GM23338 (cell line): ENCODE measurements around the gene VPS13A. TPM values are rescaled to one million over a fixed set of nuclear protein-coding genes. Genes with fewer than 3 reads are reported as not detected.

Source experiments
- ATAC-seq: fragments of 200-7000 bp; cut with Tn5 transposase; 3 replicates; pipeline ENCODE4 v1.9.1; 2020
- DNase-seq: peaks from one replicate; pipeline ENCODE4 v3.0.0-alpha.2; 2015; ENCODE audit warnings: low spot score
- H2AFZ ChIP-seq: fragments of 200-600 bp; sonication (generic); 2 replicates; pipeline ENCODE4 v1.8.0; 2016; ENCODE audit warnings: antibody characterized with exemption, mild to moderate bottlenecking, moderate library complexity
- H3F3A ChIP-seq: fragments of 200-600 bp; sonication (generic); replicated peaks from 2 replicates; pipeline ENCODE4 v1.8.0; 2017; ENCODE audit warnings: antibody characterized with exemption, mixed run types, low read depth
- H3K27ac ChIP-seq: fragments of 200-600 bp; sonication (generic); 2 replicates; pipeline ENCODE4 v1.6.1; 2016; ENCODE audit warnings: low read depth
- H3K27me3 ChIP-seq: fragments of 200-600 bp; sonication (generic); 2 replicates; pipeline ENCODE4 v1.8.0; 2016; ENCODE audit warnings: mild to moderate bottlenecking, mixed run types, moderate library complexity; ENCODE audit not compliant: insufficient read depth
- H3K36me3 ChIP-seq: fragments of 200-600 bp; sonication (generic); 2 replicates; pipeline ENCODE4 v1.8.0; 2016; ENCODE audit warnings: mild to moderate bottlenecking; ENCODE audit not compliant: insufficient read depth
- H3K4me1 ChIP-seq: fragments of 200-600 bp; sonication (generic); 2 replicates; pipeline ENCODE4 v1.8.0; 2016; ENCODE audit warnings: mild to moderate bottlenecking, moderate library complexity; ENCODE audit not compliant: insufficient read depth
- H3K4me2 ChIP-seq: fragments of 200-600 bp; sonication (generic); 2 replicates; pipeline ENCODE4 v1.7.1; 2017; ENCODE audit warnings: mixed run types
- H3K4me3 ChIP-seq: fragments of 200-600 bp; sonication (generic); 2 replicates; pipeline ENCODE4 v1.6.1; 2016; ENCODE audit warnings: mixed run types
- H3K79me2 ChIP-seq: fragments of 200-600 bp; sonication (generic); replicated peaks from 2 replicates; pipeline ENCODE4 v1.8.0; 2017; ENCODE audit warnings: mild to moderate bottlenecking; ENCODE audit not compliant: insufficient read depth
- H3K9me2 ChIP-seq: fragments of 200-600 bp; sonication (generic); 2 replicates; pipeline ENCODE4 v1.8.0; 2017; ENCODE audit not compliant: insufficient read depth
- H4K20me1 ChIP-seq: fragments of 200-600 bp; sonication (generic); replicated peaks from 2 replicates; pipeline ENCODE4 v1.8.0; 2017; ENCODE audit warnings: mild to moderate bottlenecking; ENCODE audit not compliant: insufficient read depth
- H3K27ac Mint-ChIP-seq: 2 replicates; pipeline ENCODE4 v1.8.0; 2020; ENCODE audit warnings: inconsistent platforms, mild to moderate bottlenecking, moderate library complexity, mixed read lengths
- H3K27me3 Mint-ChIP-seq: 3 replicates; pipeline ENCODE4 v1.8.0; 2022; ENCODE audit warnings: low read depth, mild to moderate bottlenecking, moderate library complexity, mixed read lengths, inconsistent platforms; ENCODE audit not compliant: insufficient read depth, poor library complexity
- H3K36me3 Mint-ChIP-seq: 3 replicates; pipeline ENCODE4 v1.8.0; 2021; ENCODE audit warnings: low read depth, mild to moderate bottlenecking, inconsistent platforms, moderate library complexity, mixed read lengths
- H3K4me1 Mint-ChIP-seq: 3 replicates; pipeline ENCODE4 v1.8.0; 2020; ENCODE audit warnings: mild to moderate bottlenecking, inconsistent platforms, mixed read lengths
- H3K4me3 Mint-ChIP-seq: 3 replicates; pipeline ENCODE4 v1.8.0; 2021; ENCODE audit warnings: moderate library complexity, mild to moderate bottlenecking, inconsistent platforms, mixed read lengths
- H3K9me3 Mint-ChIP-seq: 3 replicates; pipeline ENCODE4 v1.8.0; 2020; ENCODE audit warnings: moderate library complexity, mild to moderate bottlenecking, inconsistent platforms, mixed read lengths
- CREB1 ChIP-seq: fragments of 250-450 bp; sonication (Bioruptor Pico); IDR thresholded peaks from 2 replicates; pipeline ENCODE4 v1.5.0; 2020; ENCODE audit warnings: low read depth, mild to moderate bottlenecking, moderate library complexity
- EZH2 ChIP-seq: fragments of 200-600 bp; sonication (generic); IDR thresholded peaks from one replicate; pipeline ENCODE4 v1.8.0; 2017; ENCODE audit warnings: antibody characterized with exemption, mild to moderate bottlenecking, low read depth; ENCODE audit not compliant: unreplicated experiment
- EZH2phosphoT487 ChIP-seq: fragments of 200-600 bp; sonication (generic); IDR thresholded peaks from one replicate; pipeline ENCODE4 v1.8.1; 2018; ENCODE audit warnings: antibody characterized with exemption; ENCODE audit not compliant: unreplicated experiment
- JUNB ChIP-seq: IDR thresholded peaks from one replicate; pipeline ENCODE4 v1.6.1; 2016; ENCODE audit warnings: antibody characterized with exemption; ENCODE audit not compliant: unreplicated experiment
- NANOG ChIP-seq: IDR thresholded peaks from 2 replicates; pipeline ENCODE4 v1.6.1; 2016; ENCODE audit warnings: antibody characterized with exemption, borderline replicate concordance
- POLR2AphosphoS5 ChIP-seq: IDR thresholded peaks from 2 replicates; pipeline ENCODE4 v1.6.1; 2016; ENCODE audit warnings: antibody characterized with exemption, low read depth
- STAT1 ChIP-seq: IDR thresholded peaks from one replicate; pipeline ENCODE4 v1.6.1; 2016; ENCODE audit warnings: antibody characterized with exemption; ENCODE audit not compliant: unreplicated experiment
- ZNF114 ChIP-seq: fragments of 250-450 bp; sonication (Bioruptor Pico); IDR thresholded peaks from 2 replicates; pipeline ENCODE4 v1.5.0; 2020; ENCODE audit warnings: mild to moderate bottlenecking, moderate library complexity
- ZNF331 ChIP-seq: fragments of 250-450 bp; sonication (Bioruptor Pico); IDR thresholded peaks from 2 replicates; pipeline ENCODE4 v1.5.0; 2020; ENCODE audit warnings: low read depth, mild to moderate bottlenecking, moderate library complexity
- polyA plus RNA-seq: library from polyadenylated mRNA; unstranded; fragments of >200 nt; fragmentation: Nextera tagmentation; extraction: Ambion mirVana; gene quantifications from 2 replicates; pipeline ENCODE4 v1.2.1, GENCODE V29; 2016
- total RNA-seq: library from RNA; depleted of rRNA; stranded (reverse); fragments of >200 nt; shearing (Covaris generic); gene quantifications from 2 replicates; pipeline ENCODE4 v1.2.3, GENCODE V29; 2014
- TF ChIP-seq, protein P1 (sequence below), 2 experiments: fragments of 200-600 bp in 1 of 2; sonication (generic) in 1 of 2; conservative IDR thresholded peaks; 2 replicates each; pipeline versions ENCODE4 v1.5.1 to v1.6.1; 2016 to 2017; ENCODE audit warnings: antibody characterized with exemption in 2 of 2, low read depth in 2 of 2, mild to moderate bottlenecking in 2 of 2, moderate library complexity in 1 of 2
- TF ChIP-seq, protein P2 (sequence below): fragments of 250-450 bp; sonication (Bioruptor Pico); IDR thresholded peaks from 2 replicates; pipeline ENCODE4 v1.5.0; 2020; ENCODE audit warnings: mild to moderate bottlenecking, moderate library complexity
- TF ChIP-seq, protein P3 (sequence below): IDR thresholded peaks from 2 replicates; pipeline ENCODE4 v1.6.1; 2016; ENCODE audit warnings: antibody characterized with exemption
- TF ChIP-seq, protein P4 (sequence below): IDR thresholded peaks from one replicate; pipeline ENCODE4 v1.6.1; 2018; ENCODE audit warnings: antibody characterized with exemption; ENCODE audit not compliant: unreplicated experiment

VPS13A gene
- total and polyA plus RNA-seq, 2 experiments from 2014 or later = 45.9 to 68.1 TPM

DNA sequence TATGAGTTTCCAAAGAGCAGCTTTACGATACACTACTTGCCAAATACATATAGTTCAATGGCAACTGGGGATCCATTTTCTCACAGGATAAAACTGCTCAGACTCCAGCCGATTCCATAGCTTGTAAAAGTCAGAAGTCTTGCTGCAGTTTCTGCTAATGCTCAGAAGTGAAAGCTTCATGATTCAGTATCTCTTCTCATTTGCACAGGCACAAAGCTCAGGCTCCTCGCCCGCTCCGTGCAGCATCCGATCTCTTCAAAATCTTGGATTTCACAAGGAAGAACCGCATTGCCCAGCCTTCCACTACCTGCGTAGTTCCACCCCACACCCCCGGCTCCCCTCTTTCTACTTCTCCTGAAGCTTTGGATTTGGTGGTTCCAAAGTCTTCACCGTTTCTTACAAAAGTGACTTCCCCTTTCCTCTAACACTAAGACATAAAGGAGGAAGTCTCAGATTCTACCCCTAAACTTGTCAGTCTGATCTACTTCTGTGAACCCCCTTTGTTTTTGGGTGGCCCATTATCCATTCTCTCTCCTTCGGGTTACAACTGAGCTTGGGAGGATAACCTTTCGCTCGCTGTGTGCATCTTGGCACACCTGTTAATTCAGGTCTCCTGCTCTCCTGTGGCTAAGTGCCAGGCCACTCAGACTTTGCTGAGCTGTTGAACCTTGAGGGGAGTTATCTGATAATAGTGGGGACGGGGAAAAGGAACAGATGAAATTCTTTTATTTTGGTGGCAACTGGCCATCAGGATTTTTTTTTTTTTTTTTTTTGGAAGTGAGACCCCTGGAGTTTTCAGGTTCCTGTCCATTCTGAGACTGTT is 276.7 kb downstream of the VPS13A start:
- DNase-seq (no peak), ATAC-seq (no peak)
- no peaks in the 10 kb centered on the region for H4K20me1 ChIP-seq
- H3K9me2 ChIP-seq = no peaks in the 10 kb centered on the region; the same call in 1 of the 2 replicates
- no peaks in the 10 kb centered on the region for H3K79me2 ChIP-seq
- peaks cover 8% of the 10 kb centered on the region for H3K4me1 ChIP-seq
- no peak overlapping the region for H3K27ac Mint-ChIP-seq
- no peaks in the 10 kb centered on the region for H3K27me3 Mint-ChIP-seq
- no peak overlapping the region; the same call in 1 of the 2 replicates for H2AFZ ChIP-seq
- no peaks in the 10 kb centered on the region for H3F3A ChIP-seq
- H3K27ac ChIP-seq = no peak overlapping the region
- H3K36me3 ChIP-seq = no peaks in the 10 kb centered on the region
- peaks cover 8% of the 10 kb centered on the region; the same call in 2 of the 3 replicates for H3K36me3 Mint-ChIP-seq
- TF ChIP-seq ZNF114 (no peak), EZH2phosphoT487 (no peak), POLR2AphosphoS5 (no peak), CREB1 (CRISPR knock-in tag) (no peak), NANOG (no peak), EZH2 (no peak), STAT1 (no peak), JUNB (no peak), ZNF331 (CRISPR knock-in tag) (no peak)
- TF ChIP-seq, protein P1, sequence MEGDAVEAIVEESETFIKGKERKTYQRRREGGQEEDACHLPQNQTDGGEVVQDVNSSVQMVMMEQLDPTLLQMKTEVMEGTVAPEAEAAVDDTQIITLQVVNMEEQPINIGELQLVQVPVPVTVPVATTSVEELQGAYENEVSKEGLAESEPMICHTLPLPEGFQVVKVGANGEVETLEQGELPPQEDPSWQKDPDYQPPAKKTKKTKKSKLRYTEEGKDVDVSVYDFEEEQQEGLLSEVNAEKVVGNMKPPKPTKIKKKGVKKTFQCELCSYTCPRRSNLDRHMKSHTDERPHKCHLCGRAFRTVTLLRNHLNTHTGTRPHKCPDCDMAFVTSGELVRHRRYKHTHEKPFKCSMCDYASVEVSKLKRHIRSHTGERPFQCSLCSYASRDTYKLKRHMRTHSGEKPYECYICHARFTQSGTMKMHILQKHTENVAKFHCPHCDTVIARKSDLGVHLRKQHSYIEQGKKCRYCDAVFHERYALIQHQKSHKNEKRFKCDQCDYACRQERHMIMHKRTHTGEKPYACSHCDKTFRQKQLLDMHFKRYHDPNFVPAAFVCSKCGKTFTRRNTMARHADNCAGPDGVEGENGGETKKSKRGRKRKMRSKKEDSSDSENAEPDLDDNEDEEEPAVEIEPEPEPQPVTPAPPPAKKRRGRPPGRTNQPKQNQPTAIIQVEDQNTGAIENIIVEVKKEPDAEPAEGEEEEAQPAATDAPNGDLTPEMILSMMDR (conservative IDR thresholded peaks at IDR 0.05; ENCODE audit: low read depth in 2 of 2) = no peak
- TF ChIP-seq, protein P2, sequence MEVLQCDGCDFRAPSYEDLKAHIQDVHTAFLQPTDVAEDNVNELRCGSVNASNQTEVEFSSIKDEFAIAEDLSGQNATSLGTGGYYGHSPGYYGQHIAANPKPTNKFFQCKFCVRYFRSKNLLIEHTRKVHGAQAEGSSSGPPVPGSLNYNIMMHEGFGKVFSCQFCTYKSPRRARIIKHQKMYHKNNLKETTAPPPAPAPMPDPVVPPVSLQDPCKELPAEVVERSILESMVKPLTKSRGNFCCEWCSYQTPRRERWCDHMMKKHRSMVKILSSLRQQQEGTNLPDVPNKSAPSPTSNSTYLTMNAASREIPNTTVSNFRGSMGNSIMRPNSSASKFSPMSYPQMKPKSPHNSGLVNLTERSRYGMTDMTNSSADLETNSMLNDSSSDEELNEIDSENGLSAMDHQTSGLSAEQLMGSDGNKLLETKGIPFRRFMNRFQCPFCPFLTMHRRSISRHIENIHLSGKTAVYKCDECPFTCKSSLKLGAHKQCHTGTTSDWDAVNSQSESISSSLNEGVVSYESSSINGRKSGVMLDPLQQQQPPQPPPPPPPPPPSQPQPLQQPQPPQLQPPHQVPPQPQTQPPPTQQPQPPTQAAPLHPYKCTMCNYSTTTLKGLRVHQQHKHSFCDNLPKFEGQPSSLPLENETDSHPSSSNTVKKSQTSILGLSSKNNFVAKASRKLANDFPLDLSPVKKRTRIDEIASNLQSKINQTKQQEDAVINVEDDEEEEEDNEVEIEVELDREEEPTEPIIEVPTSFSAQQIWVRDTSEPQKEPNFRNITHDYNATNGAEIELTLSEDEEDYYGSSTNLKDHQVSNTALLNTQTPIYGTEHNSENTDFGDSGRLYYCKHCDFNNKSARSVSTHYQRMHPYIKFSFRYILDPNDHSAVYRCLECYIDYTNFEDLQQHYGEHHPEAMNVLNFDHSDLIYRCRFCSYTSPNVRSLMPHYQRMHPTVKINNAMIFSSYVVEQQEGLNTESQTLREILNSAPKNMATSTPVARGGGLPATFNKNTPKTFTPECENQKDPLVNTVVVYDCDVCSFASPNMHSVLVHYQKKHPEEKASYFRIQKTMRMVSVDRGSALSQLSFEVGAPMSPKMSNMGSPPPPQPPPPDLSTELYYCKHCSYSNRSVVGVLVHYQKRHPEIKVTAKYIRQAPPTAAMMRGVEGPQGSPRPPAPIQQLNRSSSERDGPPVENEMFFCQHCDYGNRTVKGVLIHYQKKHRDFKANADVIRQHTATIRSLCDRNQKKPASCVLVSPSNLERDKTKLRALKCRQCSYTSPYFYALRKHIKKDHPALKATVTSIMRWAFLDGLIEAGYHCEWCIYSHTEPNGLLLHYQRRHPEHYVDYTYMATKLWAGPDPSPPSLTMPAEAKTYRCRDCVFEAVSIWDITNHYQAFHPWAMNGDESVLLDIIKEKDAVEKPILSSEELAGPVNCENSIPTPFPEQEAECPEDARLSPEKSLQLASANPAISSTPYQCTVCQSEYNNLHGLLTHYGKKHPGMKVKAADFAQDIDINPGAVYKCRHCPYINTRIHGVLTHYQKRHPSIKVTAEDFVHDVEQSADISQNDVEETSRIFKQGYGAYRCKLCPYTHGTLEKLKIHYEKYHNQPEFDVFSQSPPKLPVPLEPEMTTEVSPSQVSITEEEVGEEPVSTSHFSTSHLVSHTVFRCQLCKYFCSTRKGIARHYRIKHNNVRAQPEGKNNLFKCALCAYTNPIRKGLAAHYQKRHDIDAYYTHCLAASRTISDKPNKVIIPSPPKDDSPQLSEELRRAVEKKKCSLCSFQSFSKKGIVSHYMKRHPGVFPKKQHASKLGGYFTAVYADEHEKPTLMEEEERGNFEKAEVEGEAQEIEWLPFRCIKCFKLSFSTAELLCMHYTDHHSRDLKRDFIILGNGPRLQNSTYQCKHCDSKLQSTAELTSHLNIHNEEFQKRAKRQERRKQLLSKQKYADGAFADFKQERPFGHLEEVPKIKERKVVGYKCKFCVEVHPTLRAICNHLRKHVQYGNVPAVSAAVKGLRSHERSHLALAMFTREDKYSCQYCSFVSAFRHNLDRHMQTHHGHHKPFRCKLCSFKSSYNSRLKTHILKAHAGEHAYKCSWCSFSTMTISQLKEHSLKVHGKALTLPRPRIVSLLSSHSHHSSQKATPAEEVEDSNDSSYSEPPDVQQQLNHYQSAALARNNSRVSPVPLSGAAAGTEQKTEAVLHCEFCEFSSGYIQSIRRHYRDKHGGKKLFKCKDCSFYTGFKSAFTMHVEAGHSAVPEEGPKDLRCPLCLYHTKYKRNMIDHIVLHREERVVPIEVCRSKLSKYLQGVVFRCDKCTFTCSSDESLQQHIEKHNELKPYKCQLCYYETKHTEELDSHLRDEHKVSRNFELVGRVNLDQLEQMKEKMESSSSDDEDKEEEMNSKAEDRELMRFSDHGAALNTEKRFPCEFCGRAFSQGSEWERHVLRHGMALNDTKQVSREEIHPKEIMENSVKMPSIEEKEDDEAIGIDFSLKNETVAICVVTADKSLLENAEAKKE (CRISPR knock-in tag) = no peak
- TF ChIP-seq, protein P3, sequence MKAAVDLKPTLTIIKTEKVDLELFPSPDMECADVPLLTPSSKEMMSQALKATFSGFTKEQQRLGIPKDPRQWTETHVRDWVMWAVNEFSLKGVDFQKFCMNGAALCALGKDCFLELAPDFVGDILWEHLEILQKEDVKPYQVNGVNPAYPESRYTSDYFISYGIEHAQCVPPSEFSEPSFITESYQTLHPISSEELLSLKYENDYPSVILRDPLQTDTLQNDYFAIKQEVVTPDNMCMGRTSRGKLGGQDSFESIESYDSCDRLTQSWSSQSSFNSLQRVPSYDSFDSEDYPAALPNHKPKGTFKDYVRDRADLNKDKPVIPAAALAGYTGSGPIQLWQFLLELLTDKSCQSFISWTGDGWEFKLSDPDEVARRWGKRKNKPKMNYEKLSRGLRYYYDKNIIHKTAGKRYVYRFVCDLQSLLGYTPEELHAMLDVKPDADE = no peak
- TF ChIP-seq, protein P4, sequence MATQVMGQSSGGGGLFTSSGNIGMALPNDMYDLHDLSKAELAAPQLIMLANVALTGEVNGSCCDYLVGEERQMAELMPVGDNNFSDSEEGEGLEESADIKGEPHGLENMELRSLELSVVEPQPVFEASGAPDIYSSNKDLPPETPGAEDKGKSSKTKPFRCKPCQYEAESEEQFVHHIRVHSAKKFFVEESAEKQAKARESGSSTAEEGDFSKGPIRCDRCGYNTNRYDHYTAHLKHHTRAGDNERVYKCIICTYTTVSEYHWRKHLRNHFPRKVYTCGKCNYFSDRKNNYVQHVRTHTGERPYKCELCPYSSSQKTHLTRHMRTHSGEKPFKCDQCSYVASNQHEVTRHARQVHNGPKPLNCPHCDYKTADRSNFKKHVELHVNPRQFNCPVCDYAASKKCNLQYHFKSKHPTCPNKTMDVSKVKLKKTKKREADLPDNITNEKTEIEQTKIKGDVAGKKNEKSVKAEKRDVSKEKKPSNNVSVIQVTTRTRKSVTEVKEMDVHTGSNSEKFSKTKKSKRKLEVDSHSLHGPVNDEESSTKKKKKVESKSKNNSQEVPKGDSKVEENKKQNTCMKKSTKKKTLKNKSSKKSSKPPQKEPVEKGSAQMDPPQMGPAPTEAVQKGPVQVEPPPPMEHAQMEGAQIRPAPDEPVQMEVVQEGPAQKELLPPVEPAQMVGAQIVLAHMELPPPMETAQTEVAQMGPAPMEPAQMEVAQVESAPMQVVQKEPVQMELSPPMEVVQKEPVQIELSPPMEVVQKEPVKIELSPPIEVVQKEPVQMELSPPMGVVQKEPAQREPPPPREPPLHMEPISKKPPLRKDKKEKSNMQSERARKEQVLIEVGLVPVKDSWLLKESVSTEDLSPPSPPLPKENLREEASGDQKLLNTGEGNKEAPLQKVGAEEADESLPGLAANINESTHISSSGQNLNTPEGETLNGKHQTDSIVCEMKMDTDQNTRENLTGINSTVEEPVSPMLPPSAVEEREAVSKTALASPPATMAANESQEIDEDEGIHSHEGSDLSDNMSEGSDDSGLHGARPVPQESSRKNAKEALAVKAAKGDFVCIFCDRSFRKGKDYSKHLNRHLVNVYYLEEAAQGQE = no peak
- H3K27me3 ChIP-seq = no peaks in the 10 kb centered on the region
- H3K4me3 ChIP-seq = no peak overlapping the region
- H3K4me2 ChIP-seq = no peak overlapping the region
- peaks cover 9% of the 10 kb centered on the region for H3K9me3 Mint-ChIP-seq
- no peak overlapping the region for H3K4me3 Mint-ChIP-seq
- H3K4me1 Mint-ChIP-seq = peaks cover 23% of the 10 kb centered on the region
